GM23338 (cell line): Measurements from ENCODE around the gene ITPRID2. TPM values are rescaled to one million over a fixed set of nuclear protein-coding genes. Genes with fewer than 3 reads are reported as not detected.

Source experiments
- ATAC-seq: fragments of 200-7000 bp; cut with Tn5 transposase; 3 replicates; pipeline ENCODE4 v1.9.1; 2020
- DNase-seq: peaks from one replicate; pipeline ENCODE4 v3.0.0-alpha.2; 2015; ENCODE audit warnings: low spot score
- H2AFZ ChIP-seq: fragments of 200-600 bp; sonication (generic); 2 replicates; pipeline ENCODE4 v1.8.0; 2016; ENCODE audit warnings: antibody characterized with exemption, mild to moderate bottlenecking, moderate library complexity
- H3F3A ChIP-seq: fragments of 200-600 bp; sonication (generic); replicated peaks from 2 replicates; pipeline ENCODE4 v1.8.0; 2017; ENCODE audit warnings: antibody characterized with exemption, mixed run types, low read depth
- H3K27ac ChIP-seq: fragments of 200-600 bp; sonication (generic); 2 replicates; pipeline ENCODE4 v1.6.1; 2016; ENCODE audit warnings: low read depth
- H3K27me3 ChIP-seq: fragments of 200-600 bp; sonication (generic); 2 replicates; pipeline ENCODE4 v1.8.0; 2016; ENCODE audit warnings: mild to moderate bottlenecking, mixed run types, moderate library complexity; ENCODE audit not compliant: insufficient read depth
- H3K36me3 ChIP-seq: fragments of 200-600 bp; sonication (generic); 2 replicates; pipeline ENCODE4 v1.8.0; 2016; ENCODE audit warnings: mild to moderate bottlenecking; ENCODE audit not compliant: insufficient read depth
- H3K4me1 ChIP-seq: fragments of 200-600 bp; sonication (generic); 2 replicates; pipeline ENCODE4 v1.8.0; 2016; ENCODE audit warnings: mild to moderate bottlenecking, moderate library complexity; ENCODE audit not compliant: insufficient read depth
- H3K4me2 ChIP-seq: fragments of 200-600 bp; sonication (generic); 2 replicates; pipeline ENCODE4 v1.7.1; 2017; ENCODE audit warnings: mixed run types
- H3K4me3 ChIP-seq: fragments of 200-600 bp; sonication (generic); 2 replicates; pipeline ENCODE4 v1.6.1; 2016; ENCODE audit warnings: mixed run types
- H3K79me2 ChIP-seq: fragments of 200-600 bp; sonication (generic); replicated peaks from 2 replicates; pipeline ENCODE4 v1.8.0; 2017; ENCODE audit warnings: mild to moderate bottlenecking; ENCODE audit not compliant: insufficient read depth
- H3K9me2 ChIP-seq: fragments of 200-600 bp; sonication (generic); 2 replicates; pipeline ENCODE4 v1.8.0; 2017; ENCODE audit not compliant: insufficient read depth
- H4K20me1 ChIP-seq: fragments of 200-600 bp; sonication (generic); replicated peaks from 2 replicates; pipeline ENCODE4 v1.8.0; 2017; ENCODE audit warnings: mild to moderate bottlenecking; ENCODE audit not compliant: insufficient read depth
- H3K27ac Mint-ChIP-seq: 2 replicates; pipeline ENCODE4 v1.8.0; 2020; ENCODE audit warnings: inconsistent platforms, mild to moderate bottlenecking, moderate library complexity, mixed read lengths
- H3K27me3 Mint-ChIP-seq: 3 replicates; pipeline ENCODE4 v1.8.0; 2022; ENCODE audit warnings: low read depth, mild to moderate bottlenecking, moderate library complexity, mixed read lengths, inconsistent platforms; ENCODE audit not compliant: insufficient read depth, poor library complexity
- H3K36me3 Mint-ChIP-seq: 3 replicates; pipeline ENCODE4 v1.8.0; 2021; ENCODE audit warnings: low read depth, mild to moderate bottlenecking, inconsistent platforms, moderate library complexity, mixed read lengths
- H3K4me1 Mint-ChIP-seq: 3 replicates; pipeline ENCODE4 v1.8.0; 2020; ENCODE audit warnings: mild to moderate bottlenecking, inconsistent platforms, mixed read lengths
- H3K4me3 Mint-ChIP-seq: 3 replicates; pipeline ENCODE4 v1.8.0; 2021; ENCODE audit warnings: moderate library complexity, mild to moderate bottlenecking, inconsistent platforms, mixed read lengths
- H3K9me3 Mint-ChIP-seq: 3 replicates; pipeline ENCODE4 v1.8.0; 2020; ENCODE audit warnings: moderate library complexity, mild to moderate bottlenecking, inconsistent platforms, mixed read lengths
- CREB1 ChIP-seq: fragments of 250-450 bp; sonication (Bioruptor Pico); IDR thresholded peaks from 2 replicates; pipeline ENCODE4 v1.5.0; 2020; ENCODE audit warnings: low read depth, mild to moderate bottlenecking, moderate library complexity
- CTCF ChIP-seq, 2 experiments: fragments of 200-600 bp in 1 of 2; sonication (generic) in 1 of 2; conservative IDR thresholded peaks; 2 replicates each; pipeline versions ENCODE4 v1.5.1 to v1.6.1; 2016 to 2017; ENCODE audit warnings: antibody characterized with exemption in 2 of 2, low read depth in 2 of 2, mild to moderate bottlenecking in 2 of 2, moderate library complexity in 1 of 2
- ETS1 ChIP-seq: IDR thresholded peaks from 2 replicates; pipeline ENCODE4 v1.6.1; 2016; ENCODE audit warnings: antibody characterized with exemption
- EZH2 ChIP-seq: fragments of 200-600 bp; sonication (generic); IDR thresholded peaks from one replicate; pipeline ENCODE4 v1.8.0; 2017; ENCODE audit warnings: antibody characterized with exemption, mild to moderate bottlenecking, low read depth; ENCODE audit not compliant: unreplicated experiment
- EZH2phosphoT487 ChIP-seq: fragments of 200-600 bp; sonication (generic); IDR thresholded peaks from one replicate; pipeline ENCODE4 v1.8.1; 2018; ENCODE audit warnings: antibody characterized with exemption; ENCODE audit not compliant: unreplicated experiment
- JUNB ChIP-seq: IDR thresholded peaks from one replicate; pipeline ENCODE4 v1.6.1; 2016; ENCODE audit warnings: antibody characterized with exemption; ENCODE audit not compliant: unreplicated experiment
- NANOG ChIP-seq: IDR thresholded peaks from 2 replicates; pipeline ENCODE4 v1.6.1; 2016; ENCODE audit warnings: antibody characterized with exemption, borderline replicate concordance
- POLR2AphosphoS5 ChIP-seq: IDR thresholded peaks from 2 replicates; pipeline ENCODE4 v1.6.1; 2016; ENCODE audit warnings: antibody characterized with exemption, low read depth
- REST ChIP-seq: IDR thresholded peaks from one replicate; pipeline ENCODE4 v1.6.1; 2018; ENCODE audit warnings: antibody characterized with exemption; ENCODE audit not compliant: unreplicated experiment
- STAT1 ChIP-seq: IDR thresholded peaks from one replicate; pipeline ENCODE4 v1.6.1; 2016; ENCODE audit warnings: antibody characterized with exemption; ENCODE audit not compliant: unreplicated experiment
- ZNF114 ChIP-seq: fragments of 250-450 bp; sonication (Bioruptor Pico); IDR thresholded peaks from 2 replicates; pipeline ENCODE4 v1.5.0; 2020; ENCODE audit warnings: mild to moderate bottlenecking, moderate library complexity
- ZNF331 ChIP-seq: fragments of 250-450 bp; sonication (Bioruptor Pico); IDR thresholded peaks from 2 replicates; pipeline ENCODE4 v1.5.0; 2020; ENCODE audit warnings: low read depth, mild to moderate bottlenecking, moderate library complexity
- polyA plus RNA-seq: library from polyadenylated mRNA; unstranded; fragments of >200 nt; fragmentation: Nextera tagmentation; extraction: Ambion mirVana; gene quantifications from 2 replicates; pipeline ENCODE4 v1.2.1, GENCODE V29; 2016
- total RNA-seq: library from RNA; depleted of rRNA; stranded (reverse); fragments of >200 nt; shearing (Covaris generic); gene quantifications from 2 replicates; pipeline ENCODE4 v1.2.3, GENCODE V29; 2014
- TF ChIP-seq, protein P1 (sequence below): fragments of 250-450 bp; sonication (Bioruptor Pico); IDR thresholded peaks from 2 replicates; pipeline ENCODE4 v1.5.0; 2020; ENCODE audit warnings: mild to moderate bottlenecking, moderate library complexity

The ITPRID2 gene
- total and polyA plus RNA-seq, 2 experiments from 2014 or later: 4.4 to 12.0 TPM

DNA sequence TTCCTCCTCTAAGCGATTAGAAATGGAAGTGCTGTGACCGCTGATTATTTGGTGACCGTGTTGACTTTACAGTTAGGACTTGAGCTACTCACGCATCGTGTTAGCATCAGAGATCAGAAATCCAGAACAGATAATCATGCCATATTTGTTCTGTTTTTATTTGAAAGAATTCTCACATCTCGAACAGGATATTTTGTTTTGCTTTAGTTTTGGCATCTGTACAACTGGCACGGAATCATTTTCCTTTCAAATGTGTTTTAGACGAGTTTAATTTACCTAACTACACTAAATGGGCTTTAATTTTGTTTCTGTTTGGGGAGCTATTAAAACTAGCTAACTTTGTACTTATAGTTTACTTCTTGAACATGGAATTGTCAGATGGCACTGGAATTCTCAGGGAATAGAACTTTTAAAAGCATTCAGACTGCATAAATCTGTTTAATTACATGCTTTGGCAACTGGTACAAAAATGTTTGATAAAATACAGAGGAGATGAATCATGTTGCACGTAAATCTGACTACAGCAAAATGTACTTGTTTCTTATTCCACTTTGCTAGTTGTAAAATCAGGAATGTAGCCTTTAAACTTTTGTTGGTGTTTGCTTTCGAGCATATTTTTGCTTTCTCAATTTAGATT, 1.4 kb downstream of the ITPRID2 start:
- Mint-ChIP-seq H3K9me3 (no peaks in the 10 kb centered on the region), H3K27me3 (peaks cover 7% of the 10 kb centered on the region), H3K4me1 (peaks cover 17% of the 10 kb centered on the region), H3K4me3 (peak overlapping the region; percentile 94), H3K36me3 (no peaks in the 10 kb centered on the region), H3K27ac (no peak overlapping the region)
- TF ChIP-seq ZNF114 (CRISPR knock-in tag) (no peak), ETS1 (no peak), POLR2AphosphoS5 (no peak), ZNF331 (CRISPR knock-in tag) (no peak), JUNB (no peak), NANOG (no peak), CREB1 (CRISPR knock-in tag) (no peak), EZH2 (no peak), EZH2phosphoT487 (no peak), CTCF (conservative IDR thresholded peaks at IDR 0.05; ENCODE audit: low read depth in 2 of 2) (no peak), REST (no peak), STAT1 (no peak)
- TF ChIP-seq, protein P1, sequence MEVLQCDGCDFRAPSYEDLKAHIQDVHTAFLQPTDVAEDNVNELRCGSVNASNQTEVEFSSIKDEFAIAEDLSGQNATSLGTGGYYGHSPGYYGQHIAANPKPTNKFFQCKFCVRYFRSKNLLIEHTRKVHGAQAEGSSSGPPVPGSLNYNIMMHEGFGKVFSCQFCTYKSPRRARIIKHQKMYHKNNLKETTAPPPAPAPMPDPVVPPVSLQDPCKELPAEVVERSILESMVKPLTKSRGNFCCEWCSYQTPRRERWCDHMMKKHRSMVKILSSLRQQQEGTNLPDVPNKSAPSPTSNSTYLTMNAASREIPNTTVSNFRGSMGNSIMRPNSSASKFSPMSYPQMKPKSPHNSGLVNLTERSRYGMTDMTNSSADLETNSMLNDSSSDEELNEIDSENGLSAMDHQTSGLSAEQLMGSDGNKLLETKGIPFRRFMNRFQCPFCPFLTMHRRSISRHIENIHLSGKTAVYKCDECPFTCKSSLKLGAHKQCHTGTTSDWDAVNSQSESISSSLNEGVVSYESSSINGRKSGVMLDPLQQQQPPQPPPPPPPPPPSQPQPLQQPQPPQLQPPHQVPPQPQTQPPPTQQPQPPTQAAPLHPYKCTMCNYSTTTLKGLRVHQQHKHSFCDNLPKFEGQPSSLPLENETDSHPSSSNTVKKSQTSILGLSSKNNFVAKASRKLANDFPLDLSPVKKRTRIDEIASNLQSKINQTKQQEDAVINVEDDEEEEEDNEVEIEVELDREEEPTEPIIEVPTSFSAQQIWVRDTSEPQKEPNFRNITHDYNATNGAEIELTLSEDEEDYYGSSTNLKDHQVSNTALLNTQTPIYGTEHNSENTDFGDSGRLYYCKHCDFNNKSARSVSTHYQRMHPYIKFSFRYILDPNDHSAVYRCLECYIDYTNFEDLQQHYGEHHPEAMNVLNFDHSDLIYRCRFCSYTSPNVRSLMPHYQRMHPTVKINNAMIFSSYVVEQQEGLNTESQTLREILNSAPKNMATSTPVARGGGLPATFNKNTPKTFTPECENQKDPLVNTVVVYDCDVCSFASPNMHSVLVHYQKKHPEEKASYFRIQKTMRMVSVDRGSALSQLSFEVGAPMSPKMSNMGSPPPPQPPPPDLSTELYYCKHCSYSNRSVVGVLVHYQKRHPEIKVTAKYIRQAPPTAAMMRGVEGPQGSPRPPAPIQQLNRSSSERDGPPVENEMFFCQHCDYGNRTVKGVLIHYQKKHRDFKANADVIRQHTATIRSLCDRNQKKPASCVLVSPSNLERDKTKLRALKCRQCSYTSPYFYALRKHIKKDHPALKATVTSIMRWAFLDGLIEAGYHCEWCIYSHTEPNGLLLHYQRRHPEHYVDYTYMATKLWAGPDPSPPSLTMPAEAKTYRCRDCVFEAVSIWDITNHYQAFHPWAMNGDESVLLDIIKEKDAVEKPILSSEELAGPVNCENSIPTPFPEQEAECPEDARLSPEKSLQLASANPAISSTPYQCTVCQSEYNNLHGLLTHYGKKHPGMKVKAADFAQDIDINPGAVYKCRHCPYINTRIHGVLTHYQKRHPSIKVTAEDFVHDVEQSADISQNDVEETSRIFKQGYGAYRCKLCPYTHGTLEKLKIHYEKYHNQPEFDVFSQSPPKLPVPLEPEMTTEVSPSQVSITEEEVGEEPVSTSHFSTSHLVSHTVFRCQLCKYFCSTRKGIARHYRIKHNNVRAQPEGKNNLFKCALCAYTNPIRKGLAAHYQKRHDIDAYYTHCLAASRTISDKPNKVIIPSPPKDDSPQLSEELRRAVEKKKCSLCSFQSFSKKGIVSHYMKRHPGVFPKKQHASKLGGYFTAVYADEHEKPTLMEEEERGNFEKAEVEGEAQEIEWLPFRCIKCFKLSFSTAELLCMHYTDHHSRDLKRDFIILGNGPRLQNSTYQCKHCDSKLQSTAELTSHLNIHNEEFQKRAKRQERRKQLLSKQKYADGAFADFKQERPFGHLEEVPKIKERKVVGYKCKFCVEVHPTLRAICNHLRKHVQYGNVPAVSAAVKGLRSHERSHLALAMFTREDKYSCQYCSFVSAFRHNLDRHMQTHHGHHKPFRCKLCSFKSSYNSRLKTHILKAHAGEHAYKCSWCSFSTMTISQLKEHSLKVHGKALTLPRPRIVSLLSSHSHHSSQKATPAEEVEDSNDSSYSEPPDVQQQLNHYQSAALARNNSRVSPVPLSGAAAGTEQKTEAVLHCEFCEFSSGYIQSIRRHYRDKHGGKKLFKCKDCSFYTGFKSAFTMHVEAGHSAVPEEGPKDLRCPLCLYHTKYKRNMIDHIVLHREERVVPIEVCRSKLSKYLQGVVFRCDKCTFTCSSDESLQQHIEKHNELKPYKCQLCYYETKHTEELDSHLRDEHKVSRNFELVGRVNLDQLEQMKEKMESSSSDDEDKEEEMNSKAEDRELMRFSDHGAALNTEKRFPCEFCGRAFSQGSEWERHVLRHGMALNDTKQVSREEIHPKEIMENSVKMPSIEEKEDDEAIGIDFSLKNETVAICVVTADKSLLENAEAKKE: no peak
- DNase-seq: no peak
- Histone ChIP-seq H3K4me3 (peak overlapping the region; percentile 72), H3K36me3 (no peaks in the 10 kb centered on the region), H3K4me1 (0 out of 2 replicates have a peak, but pooled peaks cover 8% of the 10 kb centered on the region), H3K9me2 (no peaks in the 10 kb centered on the region), H3K79me2 (no peaks in the 10 kb centered on the region), H3K27me3 (peaks cover 24% of the 10 kb centered on the region), H3F3A (no peaks in the 10 kb centered on the region), H4K20me1 (no peaks in the 10 kb centered on the region), H3K4me2 (peak overlapping the region; percentile 81), H3K27ac (no peak overlapping the region), H2AFZ (peak overlapping the region; percentile 30)
- ATAC-seq: no peak
